ENCODE results near the gene STYX.

STYX gene, protein sequence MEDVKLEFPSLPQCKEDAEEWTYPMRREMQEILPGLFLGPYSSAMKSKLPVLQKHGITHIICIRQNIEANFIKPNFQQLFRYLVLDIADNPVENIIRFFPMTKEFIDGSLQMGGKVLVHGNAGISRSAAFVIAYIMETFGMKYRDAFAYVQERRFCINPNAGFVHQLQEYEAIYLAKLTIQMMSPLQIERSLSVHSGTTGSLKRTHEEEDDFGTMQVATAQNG

GRCh38 chr14:52729925-52730708, at the start of gene STYX:
Gene STYX (plus strand): TSS chr14:52730166. CDS start chr14:52730475, 309 bp downstream.
- peak; percentile 99 for DNase-seq

- peak; percentile 40 for DNase-seq
Measured at GRCh38 chr14:52683985-52684520, 45.9 kb upstream of the STYX start.

DNA sequence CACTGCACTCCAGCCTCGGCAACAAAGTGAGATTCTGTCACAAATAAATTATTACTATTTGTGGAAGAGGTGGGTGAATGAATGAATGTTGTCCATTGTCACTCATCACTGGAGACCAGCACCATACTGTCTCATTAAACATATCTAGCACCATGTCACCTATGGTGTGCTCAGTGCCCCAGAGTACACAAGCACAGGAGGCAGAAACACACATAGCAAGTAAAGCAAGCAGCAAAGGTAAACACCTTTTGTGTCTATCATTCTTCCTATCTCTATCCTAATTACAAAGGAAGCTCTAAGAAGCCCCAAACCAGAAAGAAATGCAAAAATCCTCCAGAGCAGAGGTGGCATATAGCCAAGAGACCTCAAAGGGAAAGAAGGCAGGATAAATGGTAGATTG, 43.8 kb upstream of the STYX start:
- peak; percentile 67 for DNase-seq

DNA sequence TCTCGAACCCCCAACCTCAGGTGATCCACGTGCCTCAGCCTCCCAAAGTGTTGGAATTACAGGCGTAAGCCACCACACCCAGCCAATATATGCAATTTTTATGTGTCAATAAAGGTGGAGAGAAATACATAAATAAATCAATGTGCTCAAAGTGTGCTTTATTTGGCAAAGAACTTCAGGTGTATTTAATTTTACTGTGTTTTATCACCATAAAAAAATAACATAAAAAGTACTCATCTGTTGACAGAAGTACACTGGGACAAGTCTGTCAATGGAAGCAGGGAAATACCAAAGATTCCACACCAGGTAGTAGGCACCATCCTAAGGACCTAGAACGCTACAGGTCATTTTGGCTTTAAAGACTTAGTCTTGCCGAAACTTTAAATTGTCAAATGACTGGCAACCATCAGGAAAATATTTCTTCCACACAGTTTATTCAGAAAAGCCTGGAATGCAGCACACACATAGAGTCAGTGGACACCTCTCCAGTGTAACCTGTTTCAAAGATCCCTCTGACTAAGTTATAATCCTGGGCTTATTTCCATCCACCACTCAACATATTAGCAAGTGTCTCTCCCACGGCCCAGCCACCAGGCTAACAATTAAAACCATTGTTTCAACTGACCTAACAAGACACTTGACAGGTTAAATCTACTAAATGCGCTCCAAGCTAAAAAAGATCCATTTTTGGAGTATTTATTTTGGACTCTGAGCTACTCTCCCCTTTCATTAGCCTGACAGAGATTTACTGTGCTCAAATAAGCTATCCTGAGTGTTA, 38.8 kb upstream of the STYX start:
- DNase-seq: peak; percentile 88

GRCh38 chr14:52692248-52692962, 37.6 kb upstream of the STYX start:
- peak; percentile 62 for DNase-seq

DNA sequence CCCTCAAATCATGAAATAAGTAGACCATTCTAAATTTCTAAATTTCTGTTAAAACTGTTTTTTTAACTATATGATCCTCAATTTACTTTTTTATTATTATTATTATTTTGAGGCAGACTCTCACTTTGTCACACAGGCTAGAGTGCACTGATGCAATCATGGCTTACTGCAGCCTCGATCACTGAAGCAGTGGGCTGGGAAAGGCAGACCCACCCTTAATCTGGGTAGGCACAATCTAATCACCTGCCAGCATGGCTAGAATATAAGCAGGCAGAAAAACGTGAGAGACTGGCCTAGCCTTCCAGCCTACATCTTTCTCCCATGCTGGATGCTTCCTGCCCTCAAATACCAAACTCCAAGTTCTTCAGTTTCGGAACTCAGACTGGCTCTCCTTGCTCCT, 36.9 kb upstream of the STYX start:
- peak; percentile 30 for DNase-seq

DNA sequence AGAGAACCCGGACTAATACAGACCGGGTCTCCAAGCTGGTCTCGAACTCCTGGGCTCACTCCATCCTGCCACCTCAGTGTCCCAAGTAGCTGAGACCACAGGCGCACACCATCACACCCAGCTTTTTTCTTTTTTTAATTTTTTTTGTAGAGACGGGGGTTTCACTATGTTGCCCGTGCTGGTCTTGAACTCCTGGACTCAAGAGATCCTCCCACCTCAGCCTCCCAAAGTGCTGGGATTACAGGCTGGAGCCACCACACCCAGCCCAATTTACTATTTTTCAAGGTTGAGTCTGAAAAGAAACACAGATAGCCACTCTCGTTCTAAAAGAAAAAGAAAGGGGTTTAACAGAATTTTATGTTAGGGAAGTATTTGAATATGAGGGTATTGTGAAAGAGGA, 36.4 kb upstream of the STYX start:
- DNase-seq: no peak

DNA sequence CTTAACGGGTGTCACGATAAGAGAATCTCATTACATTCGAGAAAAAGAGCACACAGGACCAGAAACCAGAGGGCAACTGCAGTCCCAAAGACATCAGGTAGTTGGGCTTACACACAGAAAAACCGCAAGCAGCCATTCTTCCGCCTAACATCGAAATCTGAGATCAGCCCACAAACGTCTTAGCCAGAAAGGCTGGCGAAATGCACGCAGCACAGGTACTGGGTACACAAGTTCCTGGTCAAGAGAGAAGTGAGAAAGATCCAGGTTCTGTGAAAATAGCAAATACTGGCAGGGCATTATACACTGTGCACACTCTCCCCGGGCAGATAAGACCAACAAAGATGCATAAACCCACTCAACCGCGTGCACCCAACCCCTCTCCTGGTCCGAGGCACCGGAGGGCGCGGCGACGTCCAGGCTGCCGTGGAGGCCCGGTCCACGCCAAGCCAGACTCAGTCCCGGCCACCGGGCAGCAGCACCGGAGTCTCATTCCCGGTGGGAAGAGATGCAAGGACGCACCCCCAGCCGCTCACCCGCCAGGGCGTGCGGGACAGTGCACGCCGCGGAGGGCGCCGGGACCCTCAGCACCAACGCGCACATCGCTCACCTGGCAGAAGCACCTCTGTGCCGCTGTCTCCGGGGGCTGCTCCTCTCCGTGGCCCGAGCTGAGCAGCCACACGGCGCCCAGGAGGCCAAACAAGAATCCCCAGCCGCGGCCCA, 35.0 kb upstream of the STYX start:
- DNase-seq: peak; percentile 76

- peak; percentile 91 for DNase-seq
Measured at GRCh38 chr14:52695481-52696091, 34.4 kb upstream of the STYX start, which contains the start of gene ERO1A. Gene ERO1A (minus strand): TSS chr14:52695558. CDS start chr14:52695481, 77 bp downstream.

DNA sequence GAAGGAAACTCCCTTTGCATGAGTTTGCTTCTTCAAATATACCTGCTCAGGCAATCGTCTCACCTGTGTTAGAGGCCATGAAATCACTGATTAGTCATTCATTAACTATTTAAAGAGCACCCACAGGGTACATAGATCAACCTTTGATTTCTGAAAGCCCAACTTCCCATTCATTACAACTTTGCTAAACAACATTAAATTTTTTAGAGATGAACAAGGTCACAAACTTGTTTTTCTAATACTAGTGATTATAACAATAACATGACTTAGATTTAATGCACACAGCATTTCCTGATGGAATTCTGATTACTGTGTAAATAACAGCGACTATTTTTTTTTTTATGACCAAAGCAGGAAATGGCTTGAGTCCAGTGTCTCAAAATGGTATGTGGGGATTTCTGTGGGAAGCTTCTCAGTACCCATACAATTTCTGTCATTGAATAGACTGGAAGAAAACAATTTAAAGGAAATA, 29.2 kb upstream of the STYX start:
- peak; percentile 68 for DNase-seq

DNA sequence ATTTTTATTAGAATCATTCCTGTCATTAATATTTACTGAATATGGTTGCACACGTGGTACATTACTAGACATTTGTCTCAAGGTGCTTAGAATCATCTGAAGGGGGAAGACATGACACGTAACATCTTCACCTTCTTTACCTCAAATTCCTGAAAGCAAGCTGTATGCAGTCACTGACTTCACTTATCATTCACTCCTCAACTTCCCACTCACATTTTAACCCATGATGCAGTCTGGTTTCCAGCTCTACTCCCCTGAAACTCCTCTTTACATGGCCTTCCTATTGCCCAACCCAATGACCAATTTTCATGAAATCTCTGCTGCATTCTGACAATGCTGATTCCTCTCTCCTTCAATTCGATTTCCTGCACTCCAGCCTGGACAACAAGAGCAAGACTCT, 28.7 kb upstream of the STYX start:
- no peak for DNase-seq

DNA sequence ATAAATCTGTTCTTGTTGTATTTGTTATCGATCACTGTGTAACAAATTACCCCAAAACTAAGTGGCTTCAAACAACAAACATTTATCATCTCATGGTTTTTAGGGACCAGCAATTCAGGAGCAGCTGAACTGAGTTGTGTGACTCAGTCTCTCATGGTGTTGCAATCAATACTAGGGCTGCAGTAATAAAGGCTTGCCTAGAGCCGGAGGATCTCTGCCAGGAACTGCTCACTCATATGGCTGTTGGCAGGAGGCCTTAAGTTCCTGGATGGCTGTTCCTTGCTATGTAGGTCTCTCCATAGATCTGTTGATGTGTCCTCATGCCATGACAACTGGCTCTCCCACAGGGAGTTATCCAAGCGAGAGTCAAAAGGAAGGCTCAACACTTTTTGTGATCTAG, 26.7 kb upstream of the STYX start:
- DNase-seq: no peak

DNA sequence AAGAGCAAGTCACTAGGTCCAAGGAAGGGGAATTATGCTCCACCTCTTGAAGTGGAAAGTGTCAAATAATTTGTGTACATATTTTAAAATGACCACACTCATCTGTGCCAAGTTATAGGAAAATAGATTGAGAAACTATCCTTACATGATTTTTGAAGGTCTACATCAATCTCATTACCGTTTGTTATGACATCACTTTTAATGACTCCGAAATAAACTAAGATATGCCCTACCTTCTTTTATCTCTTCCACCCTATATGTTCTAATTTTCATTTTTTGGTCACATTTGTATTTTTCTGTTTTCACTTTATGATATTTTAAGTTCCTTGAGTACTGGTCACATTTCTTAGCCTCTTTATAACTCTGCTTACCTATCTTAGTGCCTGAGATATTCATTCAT, 26.3 kb upstream of the STYX start:
- DNase-seq: no peak

- peak; percentile 50 for DNase-seq
Measured at GRCh38 chr14:52706286-52706685, 23.7 kb upstream of the STYX start.

DNA sequence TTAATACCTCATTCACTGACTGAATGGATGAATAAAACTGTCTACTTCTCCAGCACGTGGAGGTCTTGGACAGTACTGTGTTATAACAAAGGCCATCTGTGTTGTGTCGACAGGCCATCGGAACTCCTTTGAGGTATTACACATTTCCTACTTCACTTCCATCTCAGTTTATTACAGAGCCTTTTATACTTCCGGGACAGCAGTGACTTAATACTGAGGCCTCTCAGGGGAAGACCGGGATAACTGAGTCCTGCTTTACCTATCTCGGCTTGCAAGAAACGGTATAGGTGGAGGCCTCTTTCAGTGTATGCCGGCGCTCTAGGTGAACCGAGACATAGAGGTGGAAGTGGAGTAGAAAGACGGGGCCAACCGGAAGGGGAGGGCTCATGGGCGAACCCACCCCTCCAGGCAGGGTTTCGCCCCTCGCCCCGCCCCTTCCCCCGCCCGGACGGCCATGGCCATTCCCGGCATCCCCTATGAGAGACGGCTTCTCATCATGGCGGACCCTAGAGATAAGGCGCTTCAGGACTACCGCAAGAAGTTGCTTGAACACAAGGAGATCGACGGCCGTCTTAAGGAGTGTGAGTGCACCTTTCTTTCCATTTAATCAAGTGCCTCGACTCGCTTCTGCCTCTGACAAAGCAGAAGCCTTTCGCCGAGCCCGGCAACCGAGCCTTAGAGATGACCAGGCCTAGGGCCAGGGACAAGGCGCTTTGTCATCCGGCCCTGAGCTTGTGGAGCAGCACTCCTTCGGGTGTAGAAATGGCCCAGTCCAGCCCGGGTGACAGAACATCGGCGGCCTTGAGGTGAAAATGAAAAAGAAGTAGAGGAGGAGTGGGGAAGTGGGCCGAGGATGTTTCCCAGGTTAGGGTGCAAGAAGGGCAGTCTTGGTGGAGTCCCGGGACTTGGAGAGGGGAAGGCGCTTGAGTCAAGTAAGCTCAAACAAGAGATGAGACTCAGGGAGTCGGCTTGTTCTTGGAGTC, 23.0 kb upstream of the STYX start, which contains the start of gene PSMC6:
Gene PSMC6 (plus strand): TSS at position 477 of the 983 bp plus-strand sequence. CDS start 20 bp downstream, at position 497.
- peak; percentile 97 for DNase-seq

GRCh38 chr14:52711666-52712065, 18.3 kb upstream of the STYX start:
- no peak for DNase-seq

DNA sequence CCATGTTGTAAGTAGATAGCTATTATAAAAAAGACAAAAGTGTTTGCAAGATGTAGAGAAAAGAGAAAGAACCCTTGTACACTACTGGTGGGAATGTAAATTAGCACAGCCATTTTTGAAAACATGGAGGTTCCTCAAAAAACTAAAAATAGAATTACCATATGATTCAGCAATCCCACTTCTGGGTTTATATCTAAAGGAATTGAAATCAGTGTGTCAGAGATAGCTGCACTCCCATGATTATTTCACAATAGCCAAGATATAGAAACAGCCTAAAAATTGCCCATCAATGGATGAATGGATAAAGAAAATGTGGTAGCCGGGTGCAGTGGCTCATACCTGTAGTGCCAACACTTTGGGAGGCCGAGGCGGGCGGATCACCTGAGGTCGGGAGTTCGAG, 13.8 kb upstream of the STYX start:
- DNase-seq: no peak

DNA sequence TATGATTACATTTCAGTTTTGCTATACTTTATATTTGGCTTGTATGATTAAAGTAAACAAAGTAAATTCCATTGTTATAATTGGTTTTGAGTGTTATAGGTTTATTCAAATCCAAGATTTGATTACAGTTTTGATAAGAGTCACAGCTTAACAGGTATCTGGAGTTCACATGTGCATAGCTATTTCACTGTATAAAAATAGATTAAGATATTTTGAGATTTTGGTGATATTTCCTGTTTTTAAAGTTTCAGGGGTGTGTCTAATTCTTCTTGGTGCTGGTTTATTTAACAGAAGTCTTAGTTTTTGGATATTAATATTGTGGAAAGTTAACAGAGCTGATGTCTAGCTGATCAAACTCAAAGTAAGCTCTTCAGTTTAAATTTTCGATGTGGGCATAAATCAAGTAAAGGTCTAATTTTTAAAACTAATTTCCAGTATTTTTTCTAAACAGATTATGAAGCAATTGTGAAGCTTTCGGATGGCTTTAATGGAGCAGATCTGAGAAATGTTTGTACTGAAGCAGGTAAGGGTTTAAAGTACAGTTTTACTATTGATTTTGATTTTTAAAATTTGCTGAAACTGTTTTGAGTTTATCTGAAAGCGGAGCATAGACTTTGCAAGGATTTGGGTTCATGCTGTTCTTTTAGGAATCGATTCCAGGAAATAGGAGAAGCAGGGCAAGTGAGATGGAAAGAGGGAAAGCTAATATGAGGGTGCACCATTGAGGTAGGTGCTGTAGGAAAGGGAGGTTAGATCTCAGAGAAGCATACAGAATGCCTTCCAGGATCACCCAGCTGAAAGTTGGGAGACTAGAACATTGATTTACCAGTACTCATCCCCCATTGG, 6.2 kb upstream of the STYX start:
- no peak for DNase-seq

- no peak for DNase-seq
Measured at GRCh38 chr14:52724360-52724644, 5.7 kb upstream of the STYX start.
